Measurements from ENCODE around the gene PAM.
A peak's percentile ranks its signal among the peaks of the same experiment; 100 is the strongest.
"Not testable (repeated sequence)": the region's sequence is repeated elsewhere in the genome, so short reads cannot be mapped to it uniquely, and the experiment has no call there.

Gene PAM

DNA sequence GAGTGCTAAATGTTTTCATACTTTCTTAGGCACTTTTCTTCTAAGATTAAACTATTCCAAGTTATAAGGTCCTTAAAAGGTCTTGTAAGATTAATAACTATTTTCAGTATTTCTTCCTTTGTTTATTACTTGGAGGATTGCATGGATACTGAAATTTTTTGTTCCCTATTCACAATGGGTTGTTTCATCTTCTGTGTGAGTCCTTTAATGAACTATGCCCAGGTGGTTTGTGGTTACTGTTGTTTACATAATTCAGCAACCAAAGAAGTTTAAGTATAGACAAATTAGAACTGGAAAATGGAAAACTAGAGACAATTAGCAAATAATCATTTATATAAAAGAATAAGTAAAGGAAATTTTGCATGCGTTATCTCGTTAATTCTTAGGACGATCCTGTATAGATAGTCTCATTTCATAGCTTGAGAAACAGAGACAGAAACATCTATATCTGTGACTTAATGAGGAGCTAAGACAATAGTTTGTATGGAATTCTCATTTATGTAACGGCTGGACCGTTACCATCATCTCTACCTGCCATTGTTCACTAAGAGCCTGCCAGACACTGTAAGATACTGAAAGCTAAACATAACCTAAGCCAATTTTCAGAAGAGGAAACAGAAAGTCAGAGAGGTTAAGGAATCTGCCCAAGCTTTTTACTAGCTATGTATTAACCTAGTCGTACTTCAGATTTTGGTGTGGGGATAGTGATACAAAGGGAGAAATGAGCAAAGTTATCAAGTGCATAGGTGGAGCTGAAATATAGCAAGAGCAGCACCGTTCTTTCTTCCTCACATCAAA is 148.2 kb downstream of the PAM start:
- H3K4me3 ChIP-seq (replicated peaks; ENCODE audit: low read depth, low read length): no peak overlapping the region
- TF ChIP-seq, protein P1, sequence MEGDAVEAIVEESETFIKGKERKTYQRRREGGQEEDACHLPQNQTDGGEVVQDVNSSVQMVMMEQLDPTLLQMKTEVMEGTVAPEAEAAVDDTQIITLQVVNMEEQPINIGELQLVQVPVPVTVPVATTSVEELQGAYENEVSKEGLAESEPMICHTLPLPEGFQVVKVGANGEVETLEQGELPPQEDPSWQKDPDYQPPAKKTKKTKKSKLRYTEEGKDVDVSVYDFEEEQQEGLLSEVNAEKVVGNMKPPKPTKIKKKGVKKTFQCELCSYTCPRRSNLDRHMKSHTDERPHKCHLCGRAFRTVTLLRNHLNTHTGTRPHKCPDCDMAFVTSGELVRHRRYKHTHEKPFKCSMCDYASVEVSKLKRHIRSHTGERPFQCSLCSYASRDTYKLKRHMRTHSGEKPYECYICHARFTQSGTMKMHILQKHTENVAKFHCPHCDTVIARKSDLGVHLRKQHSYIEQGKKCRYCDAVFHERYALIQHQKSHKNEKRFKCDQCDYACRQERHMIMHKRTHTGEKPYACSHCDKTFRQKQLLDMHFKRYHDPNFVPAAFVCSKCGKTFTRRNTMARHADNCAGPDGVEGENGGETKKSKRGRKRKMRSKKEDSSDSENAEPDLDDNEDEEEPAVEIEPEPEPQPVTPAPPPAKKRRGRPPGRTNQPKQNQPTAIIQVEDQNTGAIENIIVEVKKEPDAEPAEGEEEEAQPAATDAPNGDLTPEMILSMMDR (IDR thresholded peaks at IDR 0.05; ENCODE audit: low read depth, low read length, missing control alignments): no peak
- DNase-seq (ENCODE audit: extremely low read depth, low read depth): no peak

DNA sequence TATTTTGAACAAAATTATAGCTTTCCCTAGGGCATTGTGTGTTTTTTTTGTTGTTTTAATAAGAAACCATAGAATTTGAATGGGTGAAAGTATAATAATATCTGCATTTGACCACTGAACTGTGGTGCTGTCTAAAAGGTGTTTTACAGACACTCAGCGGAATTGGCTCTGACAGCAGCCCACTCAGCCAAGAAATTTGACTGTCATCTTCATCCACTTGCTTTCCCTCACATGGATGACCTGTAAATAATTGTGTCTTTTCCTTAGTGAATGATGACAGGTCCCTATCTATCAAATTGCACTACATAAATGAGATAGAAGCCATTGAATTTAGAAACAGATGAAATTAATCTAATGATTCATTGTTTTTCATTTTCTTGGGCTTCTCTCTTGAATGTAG is 150.0 kb downstream of the PAM start:
- TF ChIP-seq, protein P1 (IDR thresholded peaks at IDR 0.05; ENCODE audit: low read depth, low read length, missing control alignments): no peak
- no peak for DNase-seq (ENCODE audit: extremely low read depth, low read depth)

DNA sequence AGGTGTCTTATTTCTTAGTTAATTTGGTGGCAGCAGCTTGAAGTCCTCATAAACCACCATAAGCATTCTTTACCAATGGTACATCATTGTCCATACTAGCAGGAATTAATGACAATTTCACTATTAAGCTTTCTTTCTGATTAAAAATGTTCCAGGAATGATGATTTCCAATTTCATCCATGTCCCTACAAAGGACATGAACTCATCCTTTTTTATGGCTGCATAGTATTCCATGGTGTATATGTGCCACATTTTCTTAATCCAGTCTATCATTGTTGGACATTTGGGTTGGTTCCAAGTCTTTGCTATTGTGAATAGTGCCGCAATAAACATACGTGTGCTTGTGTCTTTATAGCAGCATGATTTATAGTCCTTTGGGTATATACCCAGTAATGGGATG is 152.0 kb downstream of the PAM start:
- not testable (repeated sequence) for H3K4me3 ChIP-seq (replicated peaks; ENCODE audit: low read depth, low read length); DNase-seq (ENCODE audit: extremely low read depth, low read depth)

More for the DNA sequence above, 150.0 kb downstream of the PAM start:
- H3K4me3 ChIP-seq (replicated peaks; ENCODE audit: low read depth, low read length): no peak overlapping the region

DNA sequence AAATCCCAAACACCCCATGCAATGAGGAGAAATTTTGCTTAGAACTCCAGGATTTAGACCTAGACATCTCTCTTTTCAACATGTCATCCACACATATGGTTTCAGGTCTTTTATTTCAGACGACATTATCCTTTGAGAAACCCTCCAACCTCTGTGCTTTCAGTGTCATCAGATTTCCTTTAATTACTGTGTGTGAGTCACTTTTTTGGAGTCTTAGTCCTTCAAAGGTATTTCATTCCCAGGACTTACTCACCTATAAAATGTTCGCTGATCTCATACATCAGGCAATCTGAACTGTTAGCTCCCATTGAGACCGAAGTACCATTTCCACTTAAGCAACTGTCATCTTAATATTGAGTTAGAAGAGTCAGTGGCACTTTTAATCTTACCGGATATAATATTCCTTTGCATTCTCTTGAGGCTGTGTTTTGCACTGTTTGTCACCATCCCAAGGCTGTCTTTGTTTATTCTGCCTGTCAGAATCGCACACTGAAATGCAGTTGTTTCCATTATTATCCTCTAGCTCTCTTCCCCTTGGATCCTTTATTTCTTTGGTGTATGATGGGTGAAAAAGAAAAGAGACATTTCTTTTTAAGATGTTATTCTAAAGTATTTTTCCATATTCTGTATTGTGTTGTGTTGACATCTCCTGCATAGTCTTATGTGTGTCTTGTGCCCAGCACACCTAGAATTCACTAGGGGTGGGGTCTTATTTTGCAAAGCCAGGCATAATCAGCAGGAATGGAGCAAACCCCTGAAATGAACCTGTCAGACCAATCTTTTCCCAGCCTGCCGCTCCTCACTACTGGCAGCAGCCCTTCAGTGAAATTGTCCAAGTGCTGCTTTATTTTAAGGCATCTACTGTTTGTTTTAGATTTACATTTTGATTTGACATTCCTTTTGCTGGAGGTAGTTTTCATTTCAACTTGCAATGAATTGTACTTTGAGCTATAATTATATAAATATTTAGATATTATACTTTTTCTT is 155.4 kb downstream of the PAM start:
- peak; percentile 20 for DNase-seq (ENCODE audit: extremely low read depth, low read depth)
- H3K4me3 ChIP-seq (replicated peaks; ENCODE audit: low read depth, low read length): no peak overlapping the region
- TF ChIP-seq, protein P1 (IDR thresholded peaks at IDR 0.05; ENCODE audit: low read depth, low read length, missing control alignments): no peak

DNA sequence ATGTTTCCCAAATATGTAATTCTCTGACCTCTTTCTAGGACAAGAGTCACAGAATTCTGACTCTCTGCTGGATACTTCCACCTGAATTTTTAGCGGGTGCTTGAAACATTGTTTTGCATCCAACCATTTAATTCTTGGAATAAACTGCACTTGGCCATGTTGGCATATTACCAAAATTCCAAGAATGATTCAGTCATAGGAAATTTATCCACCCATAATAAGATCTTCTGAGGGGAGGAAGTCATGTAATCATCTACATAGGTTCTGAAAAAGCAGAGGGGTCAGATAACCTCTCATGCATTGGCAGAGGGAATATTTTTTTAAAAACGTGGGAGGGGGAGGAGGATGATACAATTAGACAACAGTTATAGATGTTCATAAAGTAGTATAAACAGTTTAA is 156.9 kb downstream of the PAM start:
- TF ChIP-seq, protein P1 (IDR thresholded peaks at IDR 0.05; ENCODE audit: low read depth, low read length, missing control alignments): no peak
- peak; percentile 49 for DNase-seq (ENCODE audit: extremely low read depth, low read depth)
- H3K4me3 ChIP-seq (replicated peaks; ENCODE audit: low read depth, low read length): no peak overlapping the region

DNA sequence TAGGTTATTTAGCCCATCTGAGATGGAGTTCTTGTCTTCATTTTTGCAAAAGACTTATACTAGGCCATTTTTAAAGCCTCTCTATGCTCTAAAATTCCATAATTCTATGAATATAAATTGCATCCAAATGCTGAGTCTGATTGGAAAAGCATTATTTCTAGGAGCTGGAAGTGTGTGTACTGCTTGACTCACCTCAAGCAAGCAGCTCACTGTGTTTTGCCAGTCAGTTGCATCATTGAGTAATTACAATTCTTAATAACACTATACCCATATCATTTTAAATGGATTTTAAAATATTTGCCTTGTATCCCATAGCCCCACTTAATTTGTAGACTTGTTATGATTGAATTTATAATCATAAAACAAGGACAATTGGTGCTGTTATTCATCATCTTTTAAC is 161.0 kb downstream of the PAM start:
- TF ChIP-seq, protein P1 (IDR thresholded peaks at IDR 0.05; ENCODE audit: low read depth, low read length, missing control alignments): no peak
- no peak for DNase-seq (ENCODE audit: extremely low read depth, low read depth)
- no peak overlapping the region for H3K4me3 ChIP-seq (replicated peaks; ENCODE audit: low read depth, low read length)
